Mesenchymal stem cell (in vitro differentiated cells and primary cell): ENCODE results near the gene COL5A2.
A peak's percentile ranks its signal among the peaks of the same experiment; 100 is the strongest.

Experiments
- DNase-seq: peaks from one replicate; pipeline ENCODE4 v3.0.0-alpha.2; 2013
- H2AFZ ChIP-seq: one replicate; pipeline ENCODE4 v1.6.1; 2013; ENCODE audit warnings: low read depth, mild to moderate bottlenecking, control low read depth, inconsistent platforms, low read length, moderate library complexity
- H2AK5ac ChIP-seq: 2 replicates; pipeline ENCODE4 v1.6.1; 2013; ENCODE audit warnings: low read length, moderate library complexity, mild to moderate bottlenecking, inconsistent platforms; ENCODE audit not compliant: severe bottlenecking
- H2BK120ac ChIP-seq: one replicate; pipeline ENCODE4 v1.6.1; 2013; ENCODE audit warnings: low read depth, mild to moderate bottlenecking, inconsistent platforms, low read length, moderate library complexity
- H2BK12ac ChIP-seq, 2 experiments: one replicate each; pipeline ENCODE4 v1.6.1; 2013; ENCODE audit warnings: inconsistent platforms in 2 of 2, low read length in 2 of 2, mild to moderate bottlenecking in 2 of 2, moderate library complexity in 2 of 2, control low read depth in 1 of 2
- H2BK15ac ChIP-seq: one replicate; pipeline ENCODE4 v1.6.1; 2013; ENCODE audit warnings: mild to moderate bottlenecking, low read depth, inconsistent platforms; ENCODE audit not compliant: poor library complexity, severe bottlenecking
- H2BK5ac ChIP-seq: 2 replicates; pipeline ENCODE4 v1.6.1; 2013; ENCODE audit warnings: low read depth, mild to moderate bottlenecking, low read length, control low read depth, inconsistent platforms; ENCODE audit not compliant: poor library complexity, severe bottlenecking
- H3K14ac ChIP-seq, 2 experiments: one replicate each; pipeline ENCODE4 v1.6.1; 2013; ENCODE audit warnings: inconsistent platforms in 2 of 2, low read length in 2 of 2, control low read depth in 1 of 2, mild to moderate bottlenecking in 1 of 2, moderate library complexity in 1 of 2
- H3K18ac ChIP-seq, 2 experiments: one replicate each; pipeline ENCODE4 v1.6.1; 2013; ENCODE audit warnings: inconsistent platforms in 2 of 2, low read length in 2 of 2, control low read depth in 1 of 2, low read depth in 1 of 2, mild to moderate bottlenecking in 1 of 2
- H3K23ac ChIP-seq, 2 experiments: one replicate each; pipeline ENCODE4 v1.6.1; 2013; ENCODE audit warnings: inconsistent platforms in 2 of 2, low read length in 2 of 2, mild to moderate bottlenecking in 2 of 2, moderate library complexity in 2 of 2, control low read depth in 1 of 2
- H3K27ac ChIP-seq: 2 replicates; pipeline ENCODE4 v1.5.1; 2013; ENCODE audit warnings: mild to moderate bottlenecking, moderate library complexity, low read length, control low read depth, inconsistent platforms; ENCODE audit not compliant: poor library complexity, severe bottlenecking
- H3K27me3 ChIP-seq, 2 experiments: 2 replicates each; pipeline versions ENCODE4 v1.6.1 to v1.7.0; 2013; ENCODE audit warnings: low read length in 2 of 2, mild to moderate bottlenecking in 2 of 2, moderate library complexity in 2 of 2, control low read depth in 1 of 2, inconsistent platforms in 1 of 2; ENCODE audit not compliant: control insufficient read depth in 1 of 2, insufficient read depth in 1 of 2
- H3K36me3 ChIP-seq, 2 experiments: 2 replicates each; pipeline versions ENCODE4 v1.6.1 to v1.7.0; 2013; ENCODE audit warnings: low read length in 2 of 2, control low read depth in 1 of 2, inconsistent platforms in 1 of 2, low read depth in 1 of 2, mild to moderate bottlenecking in 1 of 2; ENCODE audit not compliant: insufficient read depth in 2 of 2, control insufficient read depth in 1 of 2
- H3K4ac ChIP-seq, 2 experiments: one replicate each; pipeline ENCODE4 v1.6.1; 2013; ENCODE audit warnings: inconsistent platforms in 2 of 2, low read length in 2 of 2, mild to moderate bottlenecking in 2 of 2, moderate library complexity in 2 of 2, control low read depth in 1 of 2, low read depth in 1 of 2
- H3K4me1 ChIP-seq: 2 replicates; pipeline ENCODE4 v1.6.1; 2013; ENCODE audit warnings: low read depth, low read length, control low read depth; ENCODE audit not compliant: control insufficient read depth, insufficient read depth
- H3K4me2 ChIP-seq: 2 replicates; pipeline ENCODE4 v1.6.1; 2013; ENCODE audit warnings: low read length, mild to moderate bottlenecking, inconsistent platforms; ENCODE audit not compliant: poor library complexity, severe bottlenecking
- H3K4me3 ChIP-seq, 2 experiments: 2 replicates each; pipeline versions ENCODE4 v1.5.1 to v1.7.0; 2013; ENCODE audit warnings: low read length in 2 of 2, mild to moderate bottlenecking in 2 of 2, control low read depth in 1 of 2, low read depth in 1 of 2; ENCODE audit not compliant: insufficient read depth in 1 of 2
- H3K79me1 ChIP-seq: replicated peaks from 2 replicates; pipeline ENCODE4 v1.6.1; 2013; ENCODE audit warnings: mild to moderate bottlenecking, control low read depth, low read length, inconsistent platforms; ENCODE audit not compliant: poor library complexity, severe bottlenecking
- H3K9ac ChIP-seq: 2 replicates; pipeline ENCODE4 v1.7.0; 2013; ENCODE audit warnings: mild to moderate bottlenecking, low read length, moderate library complexity
- H3K9me3 ChIP-seq: 2 replicates; pipeline ENCODE4 v1.7.0; 2013; ENCODE audit warnings: mild to moderate bottlenecking, low read length; ENCODE audit not compliant: control insufficient read depth
- H4K8ac ChIP-seq: one replicate; pipeline ENCODE4 v1.6.1; 2013; ENCODE audit warnings: inconsistent platforms, mild to moderate bottlenecking, low read length, moderate library complexity
- H4K91ac ChIP-seq: one replicate; pipeline ENCODE4 v1.6.1; 2013; ENCODE audit warnings: mild to moderate bottlenecking, low read length, inconsistent platforms
- WGBS: methylation state at CpG from one replicate; pipeline ENCODE4 v1.1.7; 2013; ENCODE audit warnings: mixed read lengths; 5-methylcytosine and 5-hydroxymethylcytosine counted together

The COL5A2 gene

DNA sequence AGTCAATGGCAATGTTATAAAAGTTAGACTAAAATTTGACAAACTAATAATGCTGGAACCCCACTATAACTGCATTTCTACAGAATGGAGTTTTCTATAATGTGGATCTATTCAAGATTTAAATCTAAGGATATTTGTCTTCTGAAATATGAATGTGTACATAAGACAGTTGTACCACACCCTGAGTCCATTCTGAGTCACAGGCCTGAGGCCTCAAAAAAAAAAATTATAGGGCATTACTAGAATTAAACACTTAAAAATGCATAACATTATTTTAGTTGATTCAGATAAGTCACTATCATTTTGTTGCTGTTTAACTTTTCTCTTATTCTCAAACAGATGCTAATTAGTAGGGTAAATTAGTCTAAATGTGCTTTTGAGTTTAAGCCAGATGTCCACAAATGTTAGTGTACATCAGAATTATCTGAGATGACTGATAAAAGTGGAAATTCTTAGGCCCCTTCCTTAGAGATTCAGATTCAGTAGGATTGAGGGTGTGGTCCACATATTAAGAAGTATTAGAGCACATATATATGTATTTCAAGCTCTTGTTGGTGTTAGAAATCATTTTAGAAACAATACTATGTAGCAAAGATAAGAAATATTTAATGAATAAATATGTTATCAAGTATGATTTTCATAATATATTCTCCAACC lies 42.4 kb upstream of the COL5A2 start:
- Histone ChIP-seq H4K8ac (no peak overlapping the region), H3K4me3 (no peak overlapping the region), H3K9ac (peak overlapping the region; percentile 75), H2BK5ac (no peak overlapping the region), H2BK12ac (no peak overlapping the region), H3K4me2 (no peak overlapping the region), H3K4ac (no peak overlapping the region), H3K18ac (no peak overlapping the region), H3K9me3 (no peaks in the 10 kb centered on the region), H2BK120ac (no peak overlapping the region), H2AFZ (no peak overlapping the region), H3K36me3 (no peaks in the 10 kb centered on the region), H3K4me1 (peaks cover 3% of the 10 kb centered on the region), H3K27ac (no peak overlapping the region), H3K79me1 (no peaks in the 10 kb centered on the region), H4K91ac (no peak overlapping the region), H3K14ac (no peak overlapping the region), H3K27me3 (no peaks in the 10 kb centered on the region), H2AK5ac (no peak overlapping the region), H3K23ac (no peak overlapping the region), H2BK15ac (no peak overlapping the region)
- DNase-seq = peak; percentile 30

DNA sequence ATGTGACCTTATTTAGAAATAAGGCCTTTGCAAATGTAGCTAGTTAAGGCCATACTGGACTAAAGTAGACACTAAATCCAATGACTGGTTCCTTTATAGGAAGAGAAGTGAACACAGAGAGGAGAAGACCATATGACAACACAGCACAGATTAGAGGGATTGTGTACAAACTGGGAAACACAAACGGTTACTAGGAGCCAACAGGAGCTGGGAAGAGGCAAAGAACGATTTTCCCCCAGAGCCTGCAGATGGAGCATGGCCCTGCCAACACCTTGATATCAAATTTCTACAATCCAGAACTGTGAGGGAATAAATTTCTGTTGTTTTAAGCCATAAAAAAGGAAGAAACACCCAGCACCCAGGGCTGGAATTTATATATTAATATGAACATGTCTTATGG lies 38.7 kb upstream of the COL5A2 start:
- Histone ChIP-seq H2BK12ac (no peak overlapping the region), H3K4me2 (no peak overlapping the region), H3K4ac (no peak overlapping the region), H3K14ac (no peak overlapping the region), H3K79me1 (no peaks in the 10 kb centered on the region), H3K23ac (no peak overlapping the region), H4K91ac (no peak overlapping the region), H3K27ac (no peak overlapping the region), H3K4me1 (peaks cover 3% of the 10 kb centered on the region), H3K9me3 (no peaks in the 10 kb centered on the region), H2BK120ac (no peak overlapping the region), H3K9ac (no peak overlapping the region), H3K36me3 (no peaks in the 10 kb centered on the region), H2AK5ac (no peak overlapping the region), H3K4me3 (no peak overlapping the region), H2BK15ac (no peak overlapping the region), H3K27me3 (no peaks in the 10 kb centered on the region), H2BK5ac (no peak overlapping the region), H2AFZ (no peak overlapping the region), H3K18ac (no peak overlapping the region), H4K8ac (no peak overlapping the region)
- WGBS = 67% methylated on average over 1 of the region's 2 CpGs
- DNase-seq = peak; percentile 22

DNA sequence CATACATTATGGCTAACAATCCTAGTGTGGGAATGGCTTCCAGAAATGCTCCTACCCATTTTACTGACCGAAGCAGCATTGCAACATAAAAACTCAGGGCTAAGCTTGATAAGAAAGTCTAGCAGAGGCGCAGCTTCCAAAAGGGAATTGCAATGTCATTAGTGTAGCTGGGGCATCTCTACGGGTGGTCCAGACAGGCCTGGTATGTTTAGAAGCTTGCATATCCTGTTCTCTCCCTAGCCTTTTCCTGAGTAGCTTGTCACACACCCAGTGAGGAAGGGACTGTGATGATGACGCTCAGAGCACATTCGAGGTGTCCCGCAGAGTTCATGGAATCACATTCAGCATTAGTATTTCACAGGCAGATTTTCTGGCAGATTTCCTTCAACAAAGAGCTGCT lies 38.0 kb upstream of the COL5A2 start:
- Histone ChIP-seq H2BK120ac (peak overlapping the region; percentile 27), H3K14ac (no peak overlapping the region), H3K9ac (no peak overlapping the region), H2AK5ac (no peak overlapping the region), H3K18ac (peak overlapping the region in 1 of 2 experiments; percentile 68), H3K4ac (no peak overlapping the region), H4K8ac (peak overlapping the region; percentile 52), H3K4me1 (peaks cover 3% of the 10 kb centered on the region), H3K27me3 (no peaks in the 10 kb centered on the region), H4K91ac (no peak overlapping the region), H3K4me2 (peak overlapping the region; percentile 14), H3K4me3 (no peak overlapping the region), H2BK12ac (peak overlapping the region in 1 of 2 experiments; percentile 78), H3K27ac (peak overlapping the region; percentile 19), H3K9me3 (no peaks in the 10 kb centered on the region), H3K23ac (no peak overlapping the region), H3K79me1 (peaks cover under 1% of the 10 kb centered on the region), H2BK15ac (no peak overlapping the region), H2BK5ac (no peak overlapping the region), H2AFZ (peak overlapping the region; percentile 91), H3K36me3 (no peaks in the 10 kb centered on the region)
- peak; percentile 90 for DNase-seq
- 7% methylated on average over 6 of the region's 6 CpGs for WGBS

DNA sequence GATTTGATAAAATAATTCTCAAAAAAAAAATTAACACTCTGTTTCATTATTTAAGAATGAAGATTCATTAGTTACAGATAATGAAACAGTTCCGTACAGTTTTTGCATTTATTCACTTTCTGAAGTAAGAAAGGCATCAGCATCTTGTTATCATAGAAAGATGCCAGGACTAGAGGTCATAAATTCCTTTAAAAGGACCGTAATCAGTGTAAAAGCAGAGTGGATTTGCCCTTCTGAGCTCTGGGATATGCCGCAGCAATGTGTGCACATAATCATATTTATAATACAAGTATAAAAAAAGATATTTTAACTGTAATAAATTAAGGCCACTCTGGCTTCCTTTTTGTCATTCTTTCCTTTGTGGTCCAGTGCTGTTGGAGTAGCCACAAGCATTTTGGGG lies 37.5 kb upstream of the COL5A2 start:
- Histone ChIP-seq H2BK5ac (no peak overlapping the region), H2AFZ (peak overlapping the region; percentile 91), H4K8ac (no peak overlapping the region), H3K4ac (no peak overlapping the region), H2AK5ac (no peak overlapping the region), H2BK120ac (peak overlapping the region; percentile 27), H3K27ac (peak overlapping the region; percentile 3), H3K4me2 (no peak overlapping the region), H4K91ac (no peak overlapping the region), H3K79me1 (peaks cover 1% of the 10 kb centered on the region), H3K4me1 (peaks cover 3% of the 10 kb centered on the region), H2BK12ac (no peak overlapping the region), H3K18ac (no peak overlapping the region), H3K23ac (no peak overlapping the region), H3K36me3 (no peaks in the 10 kb centered on the region), H3K9ac (no peak overlapping the region), H3K27me3 (no peaks in the 10 kb centered on the region), H3K14ac (no peak overlapping the region), H3K4me3 (no peak overlapping the region), H3K9me3 (no peaks in the 10 kb centered on the region), H2BK15ac (no peak overlapping the region)
- no peak for DNase-seq
- 40% methylated on average over 1 of the region's 3 CpGs for WGBS
